GM12878 (cell line): ENCODE results near the gene XAB2. TPM values are rescaled to one million over a fixed set of nuclear protein-coding genes. Genes with fewer than 3 reads are reported as not detected.

Experiments
- ATAC-seq: fragments of 200-7000 bp; cut with Tn5 transposase; 3 replicates; pipeline ENCODE4 v1.9.1; 2020; ENCODE audit warnings: mild to moderate bottlenecking, moderate library complexity
- BruUV-seq: library from RNA; stranded (reverse); fragments of 400-500 nt; replicated peaks from 2 replicates; lab custom pipeline; 2021; lab: Mats Ljungman, UMichigan
- CTCF ChIA-PET: fragments of 300-600 bp; sonication (Branson Sonifier 250); formaldehyde crosslinking; extraction: SDS; loops from one replicate; lab custom pipeline; 2021; ENCODE audit warnings: inconsistent platforms; lab: Yijun Ruan, JAX
- POLR2A ChIA-PET: fragments of 350-600 bp; formaldehyde crosslinking; extraction: SDS; loops from one replicate; lab custom pipeline; 2021; ENCODE audit warnings: inconsistent platforms; lab: Charles Lee
- RAD21 ChIA-PET: fragments of 300-600 bp; sonication (Branson Sonifier 250); formaldehyde crosslinking; loops from one replicate; lab custom pipeline; 2023; ENCODE audit warnings: antibody characterized with exemption; ENCODE audit not compliant: unreplicated experiment; lab: Charles Lee
- SMC1A ChIA-PET: fragments of 300-600 bp; sonication (Branson Sonifier 250); formaldehyde crosslinking; loops from one replicate; lab custom pipeline; 2023; ENCODE audit not compliant: unreplicated experiment, uncharacterized antibody; lab: Charles Lee
- DNase-seq: peaks from one replicate; pipeline ENCODE4 v3.0.0-alpha.2; 2011; ENCODE audit warnings: low read depth, low spot score
- FAIRE-seq: peaks from 3 replicates; lab custom pipeline; 2011; peaks lifted over from hg19 to GRCh38; lab: Jason Lieb, UNC
- H2AFZ ChIP-seq: 2 replicates; pipeline ENCODE4 v1.6.0; 2011; ENCODE audit warnings: low read depth, low read length, control low read depth; ENCODE audit not compliant: control insufficient read depth
- H3K27ac ChIP-seq: 2 replicates; pipeline ENCODE4 v1.5.1; 2011; ENCODE audit warnings: control low read depth; ENCODE audit not compliant: control insufficient read depth, insufficient read depth
- H3K27me3 ChIP-seq, 2 experiments: replicated peaks in 1 of 2; 2 replicates each; pipeline versions ENCODE4 v1.6.0 to v1.6.1; 2011; ENCODE audit warnings: low read length in 1 of 2; ENCODE audit not compliant: control insufficient read depth in 2 of 2, insufficient read depth in 2 of 2
- H3K36me3 ChIP-seq, 2 experiments: 2 replicates each; pipeline ENCODE4 v1.5.1; 2011; ENCODE audit warnings: low read length in 1 of 2; ENCODE audit not compliant: control insufficient read depth in 2 of 2, insufficient read depth in 2 of 2
- H3K4me1 ChIP-seq: 2 replicates; pipeline ENCODE4 v1.6.1; 2011; ENCODE audit warnings: mild to moderate bottlenecking, low read length, moderate library complexity, mixed read lengths; ENCODE audit not compliant: control insufficient read depth, insufficient read depth
- H3K4me2 ChIP-seq: 2 replicates; pipeline ENCODE4 v1.6.0; 2011; ENCODE audit warnings: control low read depth; ENCODE audit not compliant: control insufficient read depth, insufficient read depth
- H3K4me3 ChIP-seq: fragments of 200-600 bp; sonication (generic); 2 replicates; pipeline ENCODE4 v1.5.1; 2016
- H3K79me2 ChIP-seq: 2 replicates; pipeline ENCODE4 v1.6.0; 2011; ENCODE audit warnings: low read length; ENCODE audit not compliant: control insufficient read depth, insufficient read depth
- H3K9ac ChIP-seq: 2 replicates; pipeline ENCODE4 v1.8.0; 2011; ENCODE audit warnings: low read length, control low read depth, mixed read lengths; ENCODE audit not compliant: control insufficient read depth, insufficient read depth
- H3K9me3 ChIP-seq: replicated peaks from 3 replicates; pipeline ENCODE4 v1.5.1; 2011; ENCODE audit warnings: mild to moderate bottlenecking, low read length; ENCODE audit not compliant: control insufficient read depth, insufficient read depth
- H4K20me1 ChIP-seq: 2 replicates; pipeline ENCODE4 v1.6.0; 2011; ENCODE audit not compliant: control insufficient read depth, insufficient read depth
- HSF1 ChIP-seq: fragments of 150-350 bp; IDR thresholded peaks from 2 replicates; pipeline ENCODE4 v1.6.1; 2014; ENCODE audit warnings: mild to moderate bottlenecking, low read depth, low read length
- MTA3 ChIP-seq: IDR thresholded peaks from 2 replicates; pipeline ENCODE4 v1.6.1; 2012; ENCODE audit warnings: low read length, inconsistent platforms, borderline replicate concordance
- MYB ChIP-seq: fragments of 150-350 bp; IDR thresholded peaks from 2 replicates; pipeline ENCODE4 v1.6.1; 2014; ENCODE audit warnings: mild to moderate bottlenecking, low read depth, low read length, borderline replicate concordance
- PBX3 ChIP-seq: IDR thresholded peaks from 2 replicates; pipeline ENCODE4 v1.6.1; 2011; ENCODE audit warnings: mild to moderate bottlenecking, low read depth, low read length, moderate library complexity; ENCODE audit not compliant: insufficient replicate concordance
- RAD51 ChIP-seq: fragments of 450-650 bp; IDR thresholded peaks from 2 replicates; pipeline ENCODE4 v1.6.1; 2016; ENCODE audit warnings: moderate library complexity, mild to moderate bottlenecking, inconsistent platforms
- RB1 ChIP-seq: fragments of 450-650 bp; formaldehyde crosslinking; IDR thresholded peaks from 2 replicates; pipeline ENCODE4 v1.6.1; 2017; ENCODE audit warnings: mild to moderate bottlenecking, borderline replicate concordance
- RFX5 ChIP-seq: IDR thresholded peaks from 2 replicates; pipeline ENCODE4 v1.6.1; 2011; ENCODE audit warnings: low read depth, low read length, improper control_type of control experiment
- SP1 ChIP-seq: IDR thresholded peaks from one replicate; pipeline ENCODE4 v1.6.1; 2011; ENCODE audit warnings: low read depth, low read length
- STAT1 ChIP-seq: fragments of 450-650 bp; conservative IDR thresholded peaks from 2 replicates; pipeline ENCODE4 v1.6.1; 2014; ENCODE audit warnings: antibody characterized with exemption, mild to moderate bottlenecking
- SUPT20H ChIP-seq: IDR thresholded peaks from 2 replicates; pipeline ENCODE4 v1.6.1; 2011; ENCODE audit warnings: low read depth, mild to moderate bottlenecking, low read length, moderate library complexity, borderline replicate concordance; ENCODE audit not compliant: control insufficient read depth
- TAF1 ChIP-seq: IDR thresholded peaks from 2 replicates; pipeline ENCODE4 v1.6.1; 2011; ENCODE audit warnings: mild to moderate bottlenecking, low read depth, low read length, borderline replicate concordance
- WGBS: methylation state at CpG from one replicate; pipeline ENCODE4 v1.1.6; 2016; ENCODE audit warnings: low lambda C conversion rate; ENCODE audit not compliant: insufficient replicate concordance, insufficient coverage; ENCODE audit errors: missing lambda C conversion rate; 5-methylcytosine and 5-hydroxymethylcytosine counted together
- in situ Hi-C: fragments of 300-500 bp; cut with MboI; formaldehyde crosslinking; loops from 9 replicates; pipeline ENCODE4 v1.14.3; 2018; ENCODE audit warnings: mixed read lengths
- intact Hi-C: fragments of 100-400 bp; cut with micrococcal nuclease; formaldehyde crosslinking; loops from one replicate; pipeline ENCODE4 v1.14.2; 2022; ENCODE audit not compliant: unreplicated experiment
- polyA plus RNA-seq, 11 experiments: library from polyadenylated mRNA; depleted of rRNA in 4 of 11; unstranded in 6 of 11; stranded (reverse) in 5 of 11; fragments of >200 nt; fragmentation: Nextera tagmentation in 4 of 11; fragmentation: Illumina TruSeq in 1 of 11; extraction: Ambion mirVana in 4 of 11; extraction: Trizol in 1 of 11; gene quantifications; 1 replicate in 1 of 11; 2 replicates in 10 of 11; pipeline versions ENCODE4 v1.2.1 to v1.2.3, GENCODE V29; 2011 to 2016; ENCODE audit warnings: inconsistent platforms in 2 of 11, missing spikeins in 2 of 11, low read depth in 1 of 11
- total RNA-seq, 4 experiments: library from RNA; depleted of rRNA in 3 of 4; stranded (reverse); fragments of >200 nt in 3 of 4; fragmentation: Illumina TruSeq in 1 of 4; extraction: Trizol in 1 of 4; gene quantifications; 2 replicates each; pipeline versions ENCODE4 v1.2.1 to v1.2.3, GENCODE V29; 2013 to 2021
- TF ChIP-seq, protein P1 (sequence below): fragments of 450-650 bp; IDR thresholded peaks from 2 replicates; pipeline ENCODE4 v1.6.1; 2016; ENCODE audit warnings: mild to moderate bottlenecking
- TF ChIP-seq, protein P2 (sequence below): IDR thresholded peaks from 2 replicates; pipeline ENCODE4 v1.6.1; 2012; ENCODE audit warnings: mild to moderate bottlenecking, low read depth, low read length
- TF ChIP-seq, protein P3 (sequence below): IDR thresholded peaks from 2 replicates; pipeline ENCODE4 v1.6.1; 2012; ENCODE audit warnings: low read depth, low read length, improper control_type of control experiment

Gene XAB2
- total and polyA plus RNA-seq, 10 of the 15 experiments (the other 5 are each of a cell fraction or from before 2014, with no cell fraction given): 0.34 to 45.1 (median 18.8) TPM

- peak; percentile 82 for TF ChIP-seq PBX3
- TF ChIP-seq MTA3: no peak
- no peak for TF ChIP-seq RFX5
- TF ChIP-seq, protein P1, sequence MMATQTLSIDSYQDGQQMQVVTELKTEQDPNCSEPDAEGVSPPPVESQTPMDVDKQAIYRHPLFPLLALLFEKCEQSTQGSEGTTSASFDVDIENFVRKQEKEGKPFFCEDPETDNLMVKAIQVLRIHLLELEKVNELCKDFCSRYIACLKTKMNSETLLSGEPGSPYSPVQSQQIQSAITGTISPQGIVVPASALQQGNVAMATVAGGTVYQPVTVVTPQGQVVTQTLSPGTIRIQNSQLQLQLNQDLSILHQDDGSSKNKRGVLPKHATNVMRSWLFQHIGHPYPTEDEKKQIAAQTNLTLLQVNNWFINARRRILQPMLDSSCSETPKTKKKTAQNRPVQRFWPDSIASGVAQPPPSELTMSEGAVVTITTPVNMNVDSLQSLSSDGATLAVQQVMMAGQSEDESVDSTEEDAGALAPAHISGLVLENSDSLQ: peak; percentile 96
Observed at GRCh38 chr19:7605490-7606222, 23.7 kb downstream of the XAB2 start (continued).

GRCh38 chr19:7603919-7604318 is 25.4 kb downstream of the XAB2 start:
- BruUV-seq: no TSS peak
- ChIA-PET SMC1A (interaction anchor here (0.8 to 1.3 kb wide), 2 partner anchors 14 to 36 kb away, joined by 3 read pairs; no protein-coding TSS in a partner anchor), CTCF (no interaction called here), POLR2A (no interaction called here), RAD21 (no interaction called here)
- DNase-seq: no peak
- Histone ChIP-seq H3K27ac (no peak overlapping the region), H3K79me2 (no peaks in the 10 kb centered on the region), H3K27me3 (no peaks in the 10 kb centered on the region), H3K4me1 (no peaks in the 10 kb centered on the region), H2AFZ (no peak overlapping the region), H3K36me3 (no peaks in the 10 kb centered on the region), H4K20me1 (no peaks in the 10 kb centered on the region), H3K4me2 (no peak overlapping the region), H3K9me3 (no peaks in the 10 kb centered on the region), H3K9ac (no peak overlapping the region), H3K4me3 (no peak overlapping the region)
- no peak for FAIRE-seq
- in situ Hi-C loops (no loop called here), intact Hi-C loops (no loop called here)
- no peak for ATAC-seq
- 60% methylated on average over 9 of the region's 9 CpGs for WGBS
- TF ChIP-seq TAF1: no peak
- TF ChIP-seq MYB: no peak
- no peak for TF ChIP-seq HSF1
- TF ChIP-seq, protein P2, sequence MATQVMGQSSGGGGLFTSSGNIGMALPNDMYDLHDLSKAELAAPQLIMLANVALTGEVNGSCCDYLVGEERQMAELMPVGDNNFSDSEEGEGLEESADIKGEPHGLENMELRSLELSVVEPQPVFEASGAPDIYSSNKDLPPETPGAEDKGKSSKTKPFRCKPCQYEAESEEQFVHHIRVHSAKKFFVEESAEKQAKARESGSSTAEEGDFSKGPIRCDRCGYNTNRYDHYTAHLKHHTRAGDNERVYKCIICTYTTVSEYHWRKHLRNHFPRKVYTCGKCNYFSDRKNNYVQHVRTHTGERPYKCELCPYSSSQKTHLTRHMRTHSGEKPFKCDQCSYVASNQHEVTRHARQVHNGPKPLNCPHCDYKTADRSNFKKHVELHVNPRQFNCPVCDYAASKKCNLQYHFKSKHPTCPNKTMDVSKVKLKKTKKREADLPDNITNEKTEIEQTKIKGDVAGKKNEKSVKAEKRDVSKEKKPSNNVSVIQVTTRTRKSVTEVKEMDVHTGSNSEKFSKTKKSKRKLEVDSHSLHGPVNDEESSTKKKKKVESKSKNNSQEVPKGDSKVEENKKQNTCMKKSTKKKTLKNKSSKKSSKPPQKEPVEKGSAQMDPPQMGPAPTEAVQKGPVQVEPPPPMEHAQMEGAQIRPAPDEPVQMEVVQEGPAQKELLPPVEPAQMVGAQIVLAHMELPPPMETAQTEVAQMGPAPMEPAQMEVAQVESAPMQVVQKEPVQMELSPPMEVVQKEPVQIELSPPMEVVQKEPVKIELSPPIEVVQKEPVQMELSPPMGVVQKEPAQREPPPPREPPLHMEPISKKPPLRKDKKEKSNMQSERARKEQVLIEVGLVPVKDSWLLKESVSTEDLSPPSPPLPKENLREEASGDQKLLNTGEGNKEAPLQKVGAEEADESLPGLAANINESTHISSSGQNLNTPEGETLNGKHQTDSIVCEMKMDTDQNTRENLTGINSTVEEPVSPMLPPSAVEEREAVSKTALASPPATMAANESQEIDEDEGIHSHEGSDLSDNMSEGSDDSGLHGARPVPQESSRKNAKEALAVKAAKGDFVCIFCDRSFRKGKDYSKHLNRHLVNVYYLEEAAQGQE: no peak
- no peak for TF ChIP-seq SUPT20H
- TF ChIP-seq SP1: no peak
- no peak for TF ChIP-seq RAD51
- TF ChIP-seq, protein P3, sequence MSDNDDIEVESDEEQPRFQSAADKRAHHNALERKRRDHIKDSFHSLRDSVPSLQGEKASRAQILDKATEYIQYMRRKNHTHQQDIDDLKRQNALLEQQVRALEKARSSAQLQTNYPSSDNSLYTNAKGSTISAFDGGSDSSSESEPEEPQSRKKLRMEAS: no peak
- TF ChIP-seq STAT1: no peak
- TF ChIP-seq RB1: no peak
